ENCODE data around the gene ZBTB40.

GRCh38 chr1:22457345-22457744 is 5.7 kb downstream of the ZBTB40 start:
- TF ChIP-seq CTCF (IDR thresholded peaks at IDR 0.05) (no peak), POLR2A (IDR thresholded peaks at IDR 0.05) (no peak)

Measured in Peyer's patch (tissue), 4 donors.